Heart left ventricle (tissue), 13 donors: ENCODE data around the gene IGSF9.

Experiments used
- POLR2A ChIP-seq, 2 donors: fragments of 450-650 bp; IDR thresholded peaks; one replicate each; pipeline ENCODE4 v1.6.1; 2017; ENCODE audit warnings: antibody characterized with exemption in 2 of 2, mild to moderate bottlenecking in 2 of 2, moderate library complexity in 2 of 2
- TF ChIP-seq, protein P1 (sequence below), 12 donors: fragments of 200-600 bp; sonication (generic) in 4 of 12; IDR thresholded peaks; one replicate each; pipeline versions ENCODE4 v1.5.0 to v1.8.0; 2018 to 2022; ENCODE audit warnings: antibody characterized with exemption in 12 of 12, mild to moderate bottlenecking in 5 of 12
- donor health status: ischemic (EF 13 %, LVEDD 7.1; RV severe dilation, severe dysfunction).
- donor health status: DM: no; HTN: yes; CAD: no.
- donor health status: DM: no; HTN: no; CAD: no.
- donor health status: ischemic (EF 25% LVEDD 6.9; RV normal size, moderate dysfunction).
- donor health status: ischemic (EF 25% LVEDD 5.7; RV mildly dilated, moderate dysfunction).
- donor health status: ischemic (EF 35%, LVEDD 5.7; RV mildly dilated, moderate dysfunction).
- donor health status: nonischemic (EF 11% LVEDD 7.7; RV severe dilation, severe dysfunction).
- donor health status: DM: yes; HTN: yes; CAD: no.
- donor health status: PGD.
- donor health status: ischemic (EF 29% LVEDD 5.4; RV normal size, mild dysfunction).
- donor health status: nonischemic (EF 23%, LVEDD 6.1; RV moderate dilation, normal function).

DNA sequence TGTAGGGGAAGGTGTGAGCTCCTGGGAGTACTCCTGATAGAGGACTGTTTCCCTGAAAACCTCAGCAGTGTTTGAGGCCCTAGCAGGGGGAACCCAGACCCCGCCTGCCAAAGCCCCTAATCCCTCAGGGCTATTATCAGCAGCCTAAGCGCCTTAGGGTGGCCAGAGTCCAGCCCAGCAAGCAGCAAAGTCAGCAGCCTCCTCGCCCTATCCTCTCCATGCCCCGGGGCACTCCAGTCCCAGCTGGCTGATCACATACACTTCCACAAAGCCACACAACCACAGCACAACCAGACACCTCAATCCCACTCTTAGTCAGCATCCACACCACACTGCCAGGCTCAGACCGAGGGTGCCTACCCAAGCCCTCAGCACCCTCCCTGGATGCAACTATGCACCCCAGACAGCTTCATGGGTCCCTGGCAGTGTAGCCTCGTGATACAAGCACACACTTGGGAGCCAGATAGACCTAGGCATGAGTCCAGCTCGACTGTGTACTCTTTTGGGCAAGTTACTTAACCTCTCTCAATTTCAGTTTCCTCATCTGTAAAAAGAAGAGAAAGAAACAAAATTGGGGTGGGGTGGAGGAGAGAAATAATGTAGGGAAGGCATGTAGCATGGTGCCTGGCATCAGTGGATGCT, 7.1 kb downstream of the IGSF9 start:
- TF ChIP-seq, protein P1, sequence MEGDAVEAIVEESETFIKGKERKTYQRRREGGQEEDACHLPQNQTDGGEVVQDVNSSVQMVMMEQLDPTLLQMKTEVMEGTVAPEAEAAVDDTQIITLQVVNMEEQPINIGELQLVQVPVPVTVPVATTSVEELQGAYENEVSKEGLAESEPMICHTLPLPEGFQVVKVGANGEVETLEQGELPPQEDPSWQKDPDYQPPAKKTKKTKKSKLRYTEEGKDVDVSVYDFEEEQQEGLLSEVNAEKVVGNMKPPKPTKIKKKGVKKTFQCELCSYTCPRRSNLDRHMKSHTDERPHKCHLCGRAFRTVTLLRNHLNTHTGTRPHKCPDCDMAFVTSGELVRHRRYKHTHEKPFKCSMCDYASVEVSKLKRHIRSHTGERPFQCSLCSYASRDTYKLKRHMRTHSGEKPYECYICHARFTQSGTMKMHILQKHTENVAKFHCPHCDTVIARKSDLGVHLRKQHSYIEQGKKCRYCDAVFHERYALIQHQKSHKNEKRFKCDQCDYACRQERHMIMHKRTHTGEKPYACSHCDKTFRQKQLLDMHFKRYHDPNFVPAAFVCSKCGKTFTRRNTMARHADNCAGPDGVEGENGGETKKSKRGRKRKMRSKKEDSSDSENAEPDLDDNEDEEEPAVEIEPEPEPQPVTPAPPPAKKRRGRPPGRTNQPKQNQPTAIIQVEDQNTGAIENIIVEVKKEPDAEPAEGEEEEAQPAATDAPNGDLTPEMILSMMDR (IDR thresholded peaks at IDR 0.05) = no peak
- no peak for TF ChIP-seq POLR2A (IDR thresholded peaks at IDR 0.05)
